Measurements from ENCODE around the gene CYFIP2. TPM values are rescaled to one million over a fixed set of nuclear protein-coding genes. Genes with fewer than 3 reads are reported as not detected.

Gene CYFIP2
- total RNA-seq, 1 experiment from 2014 or later = 45.1 TPM

GRCh38 chr5:157342822-157343402, 77.0 kb downstream of the CYFIP2 start:
- POLR2A ChIA-PET = no interaction called here
- H3K4me2 ChIP-seq (ENCODE audit: low read length) = no peak overlapping the region
- CTCF ChIA-PET = interaction anchor here (0.7 to 2.8 kb wide), 10 partner anchors 11 to 400 kb away, joined by 3 to 9 read pairs (median 6); partner anchors contain the start of gene LSM11

More at GRCh38 chr5:157342822-157343402, 77.0 kb downstream of the CYFIP2 start:
- Histone ChIP-seq H3K36me3 (ENCODE audit: control insufficient read depth in 1 of 2, insufficient read depth in 2 of 2, low read length in 2 of 2) (no peaks in the 10 kb centered on the region), H3K27ac (ENCODE audit: low read depth, low read length) (no peak overlapping the region), H3K9ac (ENCODE audit: low read length) (no peak overlapping the region), H3K4me1 (ENCODE audit: control insufficient read depth in 1 of 2, insufficient read depth in 2 of 2, low read length in 2 of 2) (no peaks in the 10 kb centered on the region), H2AFZ (ENCODE audit: low read depth, low read length, poor library complexity, severe bottlenecking) (no peak overlapping the region), H3K9me3 (ENCODE audit: control insufficient read depth in 1 of 2, insufficient read depth in 1 of 2, low read depth in 1 of 2, low read length in 2 of 2) (no peaks in the 10 kb centered on the region), H4K20me1 (ENCODE audit: insufficient read depth) (no peaks in the 10 kb centered on the region), H3K4me3 (replicated peaks in 1 of 2; ENCODE audit: low read depth in 1 of 2, low read length in 2 of 2) (no peak overlapping the region), H3K27me3 (ENCODE audit: insufficient read depth, low read length) (no peaks in the 10 kb centered on the region), H3K79me2 (ENCODE audit: insufficient read depth, low read length) (no peaks in the 10 kb centered on the region), H3K9me2 (ENCODE audit: insufficient read depth) (no peaks in the 10 kb centered on the region)
- TF ChIP-seq CTCF (IDR thresholded peaks at IDR 0.05 in 2 of 3, conservative IDR thresholded peaks at IDR 0.05 in 1 of 3; ENCODE audit: borderline replicate concordance in 1 of 3, insufficient read depth in 1 of 3, low read depth in 2 of 3, low read length in 2 of 3) = peak; percentile 66 to 85 (median 80); a peak in 5 of 6 replicates
- peak; percentile 64 for TF ChIP-seq RAD21 (IDR thresholded peaks at IDR 0.05; ENCODE audit: low read depth)
- no peak for TF ChIP-seq ZBTB33 (IDR thresholded peaks at IDR 0.05; ENCODE audit: extremely low read depth, insufficient replicate concordance, low read length)
- no TSS peak for BruUV-seq (replicated peaks)
- intact Hi-C loops (cut with micrococcal nuclease) = loop anchor here (1.0 to 10.0 kb wide), 3 partner anchors 134 to 1792 kb away; no protein-coding TSS in a partner anchor
- DNase-seq (ENCODE audit: low read depth, low spot score) = peak; percentile 23
- RAD21 ChIA-PET (ENCODE audit: low non-redundant PET in 1 of 2, low total read pairs in 2 of 2, uncharacterized antibody in 2 of 2, unreplicated experiment in 2 of 2) = interaction anchor here (0.6 kb wide), 2 partner anchors 15 to 248 kb away, joined by 3 to 4 read pairs; no protein-coding TSS in a partner anchor
- ATAC-seq = peak; percentile 96

All from HCT116 (cell line).